ENCODE measurements around the gene SYVN1.

SYVN1 gene

GRCh38 chr11:65084598-65085375, 49.5 kb downstream of the SYVN1 start:
- peaks cover 14% of the 10 kb centered on the region for H4K20me1 ChIP-seq (ENCODE audit: insufficient read depth, low read length, poor library complexity, severe bottlenecking)
- no peak for TF ChIP-seq EZH2phosphoT487 (IDR thresholded peaks at IDR 0.05; ENCODE audit: borderline replicate concordance)
- TF ChIP-seq CTCF (conservative IDR thresholded peaks at IDR 0.05; ENCODE audit: low read length) = no peak
- no peaks in the 10 kb centered on the region for H3K9me2 ChIP-seq (replicated peaks; ENCODE audit: low read depth, low read length)
- H3K27me3 ChIP-seq (ENCODE audit: insufficient read depth, low read length, poor library complexity, severe bottlenecking) = no peaks in the 10 kb centered on the region
- H3K4me3 ChIP-seq (ENCODE audit: low read length, poor library complexity, severe bottlenecking) = peak overlapping the region; percentile 82
- peaks cover 30% of the 10 kb centered on the region for H3K4me1 ChIP-seq (ENCODE audit: insufficient read depth, low read length, poor library complexity, severe bottlenecking)
- H3F3A ChIP-seq (ENCODE audit: low read depth) = no peaks in the 10 kb centered on the region
- no peaks in the 10 kb centered on the region for H3K9me3 ChIP-seq (ENCODE audit: insufficient read depth, low read depth, low read length)
- H3K4me2 ChIP-seq (ENCODE audit: low read depth, low read length, poor library complexity, severe bottlenecking) = peak overlapping the region; percentile 95
- H3K9ac ChIP-seq (ENCODE audit: low read depth, low read length, poor library complexity, severe bottlenecking) = peak overlapping the region; percentile 87
- H3K79me2 ChIP-seq (ENCODE audit: insufficient read depth, low read length) = peaks cover 59% of the 10 kb centered on the region
- peaks cover 6% of the 10 kb centered on the region; the same call in 1 of the 2 replicates for H3K36me3 ChIP-seq (ENCODE audit: insufficient read depth, low read length)
- peak overlapping the region; percentile 51; the same call in 1 of the 2 replicates for H2AFZ ChIP-seq (ENCODE audit: low read length)

GRCh38 chr11:65083834-65084597, 50.3 kb downstream of the SYVN1 start, which contains the start of the genes CDCA5 and ZFPL1:
Gene CDCA5 (minus strand): TSS chr11:65084040. CDS start chr11:65083978, 62 bp downstream.
Gene ZFPL1 (plus strand): TSS chr11:65084222. CDS start chr11:65084699, 477 bp downstream.
- TF ChIP-seq EZH2phosphoT487 (IDR thresholded peaks at IDR 0.05; ENCODE audit: borderline replicate concordance) = no peak
- no peak for TF ChIP-seq CTCF (conservative IDR thresholded peaks at IDR 0.05; ENCODE audit: low read length)
- Histone ChIP-seq H3K4me3 (ENCODE audit: low read length, poor library complexity, severe bottlenecking) (peak within 1 kb of the TSS; percentile 82), H4K20me1 (ENCODE audit: insufficient read depth, low read length, poor library complexity, severe bottlenecking) (peaks cover 14% of the 10 kb centered on the region), H3F3A (ENCODE audit: low read depth) (no peaks in the 10 kb centered on the region), H3K4me2 (ENCODE audit: low read depth, low read length, poor library complexity, severe bottlenecking) (peak within 1 kb of the TSS; percentile 95), H3K27me3 (ENCODE audit: insufficient read depth, low read length, poor library complexity, severe bottlenecking) (no peaks in the 10 kb centered on the region), H3K79me2 (ENCODE audit: insufficient read depth, low read length) (peaks cover 66% of the 10 kb centered on the region), H3K36me3 (ENCODE audit: insufficient read depth, low read length) (peaks cover 12% of the 10 kb centered on the region; the same call in 1 of the 2 replicates), H3K4me1 (ENCODE audit: insufficient read depth, low read length, poor library complexity, severe bottlenecking) (peaks cover 30% of the 10 kb centered on the region), H3K9me2 (replicated peaks; ENCODE audit: low read depth, low read length) (no peaks in the 10 kb centered on the region), H3K9me3 (ENCODE audit: insufficient read depth, low read depth, low read length) (no peaks in the 10 kb centered on the region), H2AFZ (ENCODE audit: low read length) (peak within 1 kb of the TSS; percentile 68), H3K9ac (ENCODE audit: low read depth, low read length, poor library complexity, severe bottlenecking) (peak within 1 kb of the TSS; percentile 87)

GRCh38 chr11:65083134-65083833, 51.0 kb downstream of the SYVN1 start:
- H2AFZ ChIP-seq (ENCODE audit: low read length) = peak overlapping the region; percentile 68
- TF ChIP-seq EZH2phosphoT487 (IDR thresholded peaks at IDR 0.05; ENCODE audit: borderline replicate concordance) (no peak), CTCF (conservative IDR thresholded peaks at IDR 0.05; ENCODE audit: low read length) (no peak)
- H3K9me3 ChIP-seq (ENCODE audit: insufficient read depth, low read depth, low read length) = no peaks in the 10 kb centered on the region
- H3K79me2 ChIP-seq (ENCODE audit: insufficient read depth, low read length) = peaks cover 74% of the 10 kb centered on the region
- peaks cover 14% of the 10 kb centered on the region; the same call in 1 of the 2 replicates for H3K36me3 ChIP-seq (ENCODE audit: insufficient read depth, low read length)
- no peaks in the 10 kb centered on the region for H3K9me2 ChIP-seq (replicated peaks; ENCODE audit: low read depth, low read length)
- H3F3A ChIP-seq (ENCODE audit: low read depth) = no peaks in the 10 kb centered on the region
- H3K4me1 ChIP-seq (ENCODE audit: insufficient read depth, low read length, poor library complexity, severe bottlenecking) = peaks cover 34% of the 10 kb centered on the region
- H3K4me2 ChIP-seq (ENCODE audit: low read depth, low read length, poor library complexity, severe bottlenecking) = peak overlapping the region; percentile 77
- no peaks in the 10 kb centered on the region for H3K27me3 ChIP-seq (ENCODE audit: insufficient read depth, low read length, poor library complexity, severe bottlenecking)
- peak overlapping the region; percentile 87 for H3K9ac ChIP-seq (ENCODE audit: low read depth, low read length, poor library complexity, severe bottlenecking)
- H4K20me1 ChIP-seq (ENCODE audit: insufficient read depth, low read length, poor library complexity, severe bottlenecking) = peaks cover 14% of the 10 kb centered on the region
- peak overlapping the region; percentile 82 for H3K4me3 ChIP-seq (ENCODE audit: low read length, poor library complexity, severe bottlenecking)

Data from Loucy (cell line).